ENCODE results near the gene THOC7.

DNA sequence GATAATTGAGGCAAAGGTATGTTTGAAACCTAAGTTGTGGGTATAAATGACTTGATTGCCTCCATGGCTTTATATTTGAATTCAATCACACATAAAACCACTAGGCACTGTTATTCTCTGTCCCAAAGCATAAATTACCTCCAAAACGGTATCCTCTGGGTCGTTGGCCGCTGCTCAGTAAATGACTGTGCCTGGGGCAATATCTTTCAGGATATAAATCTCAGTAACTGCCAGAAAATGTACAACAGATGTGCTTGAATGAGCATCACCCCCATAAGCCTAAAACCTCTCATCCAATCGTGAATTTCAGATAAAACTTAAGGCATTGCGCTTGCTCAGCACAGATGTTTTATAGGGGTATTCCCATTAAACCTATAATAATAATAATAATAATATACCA, 63.5 kb downstream of the THOC7 start:
- no peak for TF ChIP-seq POLR2A (IDR thresholded peaks at IDR 0.05; ENCODE audit: low read depth, low read length)
- TF ChIP-seq RFX5 (IDR thresholded peaks at IDR 0.05; ENCODE audit: low read depth, low read length) = no peak
- TF ChIP-seq, protein P1, sequence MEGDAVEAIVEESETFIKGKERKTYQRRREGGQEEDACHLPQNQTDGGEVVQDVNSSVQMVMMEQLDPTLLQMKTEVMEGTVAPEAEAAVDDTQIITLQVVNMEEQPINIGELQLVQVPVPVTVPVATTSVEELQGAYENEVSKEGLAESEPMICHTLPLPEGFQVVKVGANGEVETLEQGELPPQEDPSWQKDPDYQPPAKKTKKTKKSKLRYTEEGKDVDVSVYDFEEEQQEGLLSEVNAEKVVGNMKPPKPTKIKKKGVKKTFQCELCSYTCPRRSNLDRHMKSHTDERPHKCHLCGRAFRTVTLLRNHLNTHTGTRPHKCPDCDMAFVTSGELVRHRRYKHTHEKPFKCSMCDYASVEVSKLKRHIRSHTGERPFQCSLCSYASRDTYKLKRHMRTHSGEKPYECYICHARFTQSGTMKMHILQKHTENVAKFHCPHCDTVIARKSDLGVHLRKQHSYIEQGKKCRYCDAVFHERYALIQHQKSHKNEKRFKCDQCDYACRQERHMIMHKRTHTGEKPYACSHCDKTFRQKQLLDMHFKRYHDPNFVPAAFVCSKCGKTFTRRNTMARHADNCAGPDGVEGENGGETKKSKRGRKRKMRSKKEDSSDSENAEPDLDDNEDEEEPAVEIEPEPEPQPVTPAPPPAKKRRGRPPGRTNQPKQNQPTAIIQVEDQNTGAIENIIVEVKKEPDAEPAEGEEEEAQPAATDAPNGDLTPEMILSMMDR (conservative IDR thresholded peaks at IDR 0.05; ENCODE audit: low read depth, low read length) = no peak
- no peak for TF ChIP-seq FOS (IDR thresholded peaks at IDR 0.05; ENCODE audit: low read depth, low read length)
- no peak for TF ChIP-seq MAFK (IDR thresholded peaks at IDR 0.05; ENCODE audit: low read depth, low read length)
- TF ChIP-seq, protein P2, sequence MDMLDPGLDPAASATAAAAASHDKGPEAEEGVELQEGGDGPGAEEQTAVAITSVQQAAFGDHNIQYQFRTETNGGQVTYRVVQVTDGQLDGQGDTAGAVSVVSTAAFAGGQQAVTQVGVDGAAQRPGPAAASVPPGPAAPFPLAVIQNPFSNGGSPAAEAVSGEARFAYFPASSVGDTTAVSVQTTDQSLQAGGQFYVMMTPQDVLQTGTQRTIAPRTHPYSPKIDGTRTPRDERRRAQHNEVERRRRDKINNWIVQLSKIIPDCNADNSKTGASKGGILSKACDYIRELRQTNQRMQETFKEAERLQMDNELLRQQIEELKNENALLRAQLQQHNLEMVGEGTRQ (IDR thresholded peaks at IDR 0.05; ENCODE audit: low read depth, low read length) = no peak
- TF ChIP-seq BHLHE40 (IDR thresholded peaks at IDR 0.05; ENCODE audit: low read depth, low read length) = no peak
- no peak for TF ChIP-seq NFE2L2 (IDR thresholded peaks at IDR 0.05; ENCODE audit: low read depth, low read length)
